Epidermal melanocyte (primary cell): ENCODE data around the gene APP.
"Not testable (repeated sequence)": the region's sequence is repeated elsewhere in the genome, so short reads cannot be mapped to it uniquely, and the experiment has no call there.

Source experiments
- DNase-seq: peaks from one replicate; pipeline ENCODE4 v3.0.0; 2011; ENCODE audit warnings: low spot score; ENCODE audit not compliant: insufficient read length

Gene APP

DNA sequence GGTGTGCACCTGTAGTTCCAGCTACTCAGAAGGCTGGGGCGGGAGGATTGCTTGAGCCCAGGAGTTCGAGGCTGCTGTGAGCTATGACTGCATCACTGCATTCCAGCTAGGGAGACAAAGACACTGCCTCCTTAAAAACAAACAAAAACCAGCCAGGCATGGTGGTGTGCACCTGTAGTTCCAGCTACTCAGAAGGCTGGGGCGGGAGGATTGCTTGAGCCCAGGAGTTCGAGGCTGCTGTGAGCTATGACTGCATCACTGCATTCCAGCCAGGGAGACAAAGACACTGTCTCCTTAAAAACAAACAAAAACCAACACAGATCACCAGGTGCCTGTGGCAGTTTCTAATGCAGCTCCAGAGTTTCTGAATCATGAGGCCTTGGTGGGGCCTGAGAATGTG lies 147.2 kb downstream of the APP start:
- not testable (repeated sequence) for DNase-seq

DNA sequence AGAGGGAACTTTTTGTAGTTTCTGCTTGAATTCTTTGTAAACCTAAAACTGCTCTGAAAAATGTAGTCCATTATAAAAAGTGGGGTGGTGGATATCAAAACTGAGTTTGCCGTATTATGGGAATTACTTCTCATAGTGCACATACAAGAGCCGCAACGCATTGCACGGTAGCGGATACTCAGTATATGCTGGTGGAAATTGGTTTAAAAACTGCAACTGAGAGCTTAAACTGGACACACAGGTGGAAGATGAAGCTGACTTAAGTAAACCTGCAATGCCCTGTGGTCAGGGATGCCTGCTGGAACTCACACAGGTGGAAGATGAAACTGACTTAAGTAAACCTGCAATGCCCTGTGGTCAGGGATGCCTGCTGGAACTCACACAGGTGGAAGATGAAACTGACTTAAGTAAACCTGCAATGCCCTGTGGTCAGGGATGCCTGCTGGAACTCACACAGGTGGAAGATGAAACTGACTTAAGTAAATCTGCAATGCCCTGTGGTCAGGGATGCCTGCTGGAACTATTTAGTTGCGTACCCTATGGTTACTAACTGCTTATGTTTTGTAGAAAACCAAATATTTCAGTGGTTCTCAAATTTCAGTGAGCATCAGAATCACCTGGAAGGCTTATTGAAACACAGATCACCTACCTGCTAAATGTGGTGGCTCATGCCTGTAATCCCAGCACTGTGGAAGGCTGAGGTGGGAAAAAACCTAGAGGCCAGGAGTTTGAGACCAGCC lies 147.8 kb downstream of the APP start:
- DNase-seq, result not testable (repeated sequence)

DNA sequence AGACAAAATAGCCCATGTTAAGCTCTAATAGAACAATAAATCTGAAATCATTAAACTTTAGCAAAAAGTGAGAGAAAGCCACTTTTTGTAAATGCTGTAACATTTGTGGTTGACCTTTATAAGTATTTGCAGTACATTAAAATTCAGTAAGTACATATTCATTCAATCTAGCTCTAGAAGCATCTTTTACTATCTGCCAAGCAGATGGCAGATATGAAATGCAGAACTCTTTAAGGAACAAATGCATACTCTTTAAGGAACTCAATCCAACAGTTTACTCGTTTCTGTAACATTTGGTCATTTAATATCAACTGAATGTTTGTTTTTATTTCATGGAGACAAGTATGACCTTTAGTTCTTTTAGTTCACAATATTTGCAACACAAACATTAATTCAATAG lies 150.1 kb downstream of the APP start:
- DNase-seq, result no peak

DNA sequence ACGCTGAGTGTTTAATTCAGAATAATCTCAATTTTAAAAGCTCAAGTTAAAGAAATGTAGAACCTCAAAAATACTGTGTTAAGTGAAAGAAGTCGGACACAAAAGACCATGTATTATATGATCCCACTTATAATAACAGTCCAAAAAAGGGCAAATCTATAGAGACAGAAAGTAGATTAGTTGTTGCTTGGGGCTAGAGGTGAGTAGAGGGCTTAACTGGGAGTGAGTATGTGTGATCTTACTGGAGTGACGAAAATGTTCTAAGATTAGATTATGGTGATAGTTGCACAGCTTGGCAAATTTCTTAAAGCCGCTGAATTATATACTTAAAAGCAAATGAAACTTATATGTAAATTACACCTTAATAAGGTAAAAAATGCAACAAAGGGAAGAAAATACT lies 150.5 kb downstream of the APP start:
- DNase-seq, result no peak

DNA sequence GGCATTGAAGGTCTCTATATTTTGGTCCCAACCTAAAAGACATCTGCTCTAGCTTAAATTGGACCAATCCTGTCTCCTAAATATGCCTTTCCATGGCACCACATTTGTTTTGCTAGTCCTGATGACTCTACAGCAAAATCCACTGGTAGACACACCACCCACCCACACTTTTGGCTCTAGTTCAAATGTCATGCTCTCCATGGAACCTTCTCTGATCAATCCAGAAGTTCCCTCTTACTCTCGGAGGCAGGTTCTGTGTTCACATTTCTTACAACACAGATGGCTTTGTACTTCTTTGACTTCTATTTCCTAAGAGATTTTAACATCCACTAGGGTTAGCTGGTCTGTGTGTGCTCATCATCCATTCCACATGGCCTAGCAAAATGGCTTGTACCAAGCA lies 151.3 kb downstream of the APP start:
- no peak for DNase-seq

DNA sequence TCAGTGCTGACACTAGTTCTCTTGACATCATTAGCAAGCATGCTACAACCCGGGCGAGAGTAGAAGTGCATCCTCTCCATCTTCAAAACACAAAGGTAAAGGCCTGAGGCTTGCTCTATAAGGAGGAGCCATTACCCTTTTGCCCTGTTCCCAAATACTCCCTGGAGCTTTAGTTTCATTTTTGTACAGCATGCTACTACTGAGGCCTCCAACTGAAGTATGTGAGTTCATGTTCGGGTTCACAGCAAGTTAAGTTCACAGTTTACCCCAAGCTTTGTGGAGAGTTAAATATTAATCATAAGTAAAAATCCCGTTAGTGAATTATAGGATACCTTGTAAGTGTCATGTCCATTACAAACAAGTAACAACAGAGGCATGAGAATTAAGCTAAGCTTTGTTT lies 156.6 kb downstream of the APP start:
- DNase-seq, result no peak

DNA sequence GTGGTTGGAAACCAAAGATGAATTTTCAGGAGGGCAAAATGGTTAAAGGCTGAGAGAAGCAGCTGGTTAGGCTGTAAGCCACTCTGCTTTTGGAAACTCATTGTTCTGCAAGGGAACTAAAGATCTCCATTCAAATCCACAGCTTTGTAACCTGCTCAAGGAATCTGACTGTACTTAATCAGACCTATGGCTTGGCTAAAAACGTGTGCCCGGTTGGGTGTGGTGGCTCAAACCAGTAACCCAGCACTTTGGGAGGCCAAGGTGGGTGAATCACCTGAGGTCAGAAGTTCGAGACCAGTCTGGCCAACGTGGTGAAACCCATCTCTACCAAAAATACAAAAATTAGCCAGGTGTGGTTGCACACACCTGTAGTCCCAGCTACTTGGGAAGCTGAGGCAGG lies 158.1 kb downstream of the APP start:
- DNase-seq, result not testable (repeated sequence)

DNA sequence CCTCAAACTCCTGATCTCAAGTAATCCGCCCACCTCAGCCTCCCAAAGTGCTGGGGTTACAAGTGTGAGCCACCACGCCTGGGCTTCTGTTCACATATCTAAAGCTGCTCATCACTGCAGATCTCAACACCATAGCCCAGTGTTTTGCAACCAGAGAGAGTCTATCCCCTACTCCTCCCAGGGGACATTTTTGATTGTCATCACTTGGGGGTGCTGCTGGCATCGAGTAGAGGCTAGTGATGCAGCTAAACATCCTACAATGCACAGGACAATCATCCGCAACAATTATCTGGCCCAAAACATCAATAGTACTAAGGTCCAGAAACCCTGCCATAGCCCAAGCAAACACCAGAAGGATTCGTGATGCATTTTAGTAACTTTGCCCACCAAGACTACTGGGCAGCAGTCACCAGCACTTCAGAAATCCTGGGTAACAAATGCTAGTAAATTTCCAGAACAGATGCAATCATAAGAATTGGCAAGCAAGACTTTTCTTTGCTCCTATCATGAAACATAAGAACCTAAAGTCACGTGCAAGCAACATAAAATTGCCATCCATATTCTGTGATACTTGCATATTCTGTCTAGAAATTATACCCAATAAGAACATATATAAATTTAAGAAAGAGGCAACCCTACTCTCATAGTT lies 159.2 kb downstream of the APP start:
- DNase-seq, result no peak

DNA sequence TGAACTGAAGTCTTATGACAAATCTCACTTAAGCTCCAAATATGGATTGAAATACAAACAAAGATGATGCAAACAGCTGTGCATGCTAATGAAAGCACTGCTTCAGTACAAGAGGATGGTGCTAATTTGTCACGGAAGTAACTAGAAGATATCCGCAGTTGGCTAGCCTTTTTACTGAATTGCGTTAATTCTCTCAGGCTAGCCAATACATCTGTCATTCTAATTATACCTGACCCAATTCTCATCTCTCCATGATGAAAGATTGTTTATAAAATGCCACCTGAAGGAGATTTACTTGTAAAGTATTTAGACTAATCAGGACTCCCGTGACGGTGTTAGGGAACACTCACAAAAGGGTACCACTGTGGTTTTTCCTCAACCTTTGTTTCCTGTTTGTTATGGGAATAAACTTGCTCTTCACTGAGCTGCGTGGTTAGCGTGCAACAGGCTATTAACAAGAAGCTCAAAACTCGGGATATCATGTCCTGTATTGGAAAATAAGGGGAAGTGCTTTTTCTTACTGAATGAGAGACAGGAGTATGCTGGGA lies 162.5 kb downstream of the APP start:
- DNase-seq, result no peak

DNA sequence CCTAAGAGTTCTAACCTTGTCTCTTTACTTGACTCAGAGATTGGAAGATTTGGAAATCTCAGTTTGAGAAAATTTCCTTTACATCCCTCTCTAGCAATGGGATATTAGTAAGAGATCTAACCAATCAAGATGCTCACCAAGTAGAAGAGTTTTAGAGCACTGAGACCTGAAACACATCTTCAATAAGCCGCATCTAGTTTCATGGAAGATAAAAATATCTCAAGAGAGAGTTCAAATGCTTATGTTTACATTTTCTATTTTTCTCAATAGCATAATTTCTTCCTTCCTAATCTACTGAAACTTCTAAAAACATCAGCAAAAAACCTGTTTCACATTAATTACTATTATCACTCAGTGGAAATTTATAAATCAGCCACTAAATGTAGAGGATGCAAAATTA lies 165.1 kb downstream of the APP start:
- DNase-seq, result no peak

DNA sequence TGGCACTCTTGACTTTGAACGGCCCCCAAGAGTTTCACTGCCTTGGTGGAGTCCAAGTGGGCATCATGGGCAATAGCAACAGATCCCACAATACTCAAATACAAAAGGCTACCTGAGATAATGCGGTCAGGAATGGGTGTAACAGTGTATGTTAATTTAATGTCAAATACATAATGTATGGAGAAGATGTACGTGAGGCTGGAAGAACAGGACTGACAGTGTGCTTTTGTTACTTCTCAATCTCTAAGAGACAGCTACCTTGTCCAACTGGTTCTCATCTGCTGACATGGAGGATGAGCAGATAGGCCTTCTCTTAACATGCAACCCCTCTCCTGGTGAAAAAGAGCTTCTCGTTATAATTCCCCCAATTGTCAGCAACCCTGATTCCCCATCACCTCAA lies 167.2 kb downstream of the APP start:
- no peak for DNase-seq

DNA sequence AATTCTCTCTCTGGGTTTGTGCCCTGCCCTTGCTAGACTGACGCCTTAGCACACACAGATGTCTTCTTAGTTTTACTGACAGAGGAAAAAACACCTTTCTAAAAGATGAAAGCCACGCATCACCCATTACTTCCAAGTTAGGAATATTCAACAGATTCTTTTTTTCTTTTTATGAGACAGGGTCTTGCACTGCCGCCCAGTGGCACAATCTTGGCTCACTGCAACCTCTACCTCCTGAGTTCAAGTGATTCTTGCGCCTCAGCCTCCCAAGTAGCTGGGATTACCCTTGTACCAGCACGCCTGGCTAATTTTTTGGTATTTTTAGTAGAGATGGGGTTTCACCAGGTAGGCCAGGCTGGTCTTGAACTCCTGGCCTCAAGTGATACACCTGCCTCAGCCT lies 169.2 kb downstream of the APP start:
- no peak for DNase-seq

DNA sequence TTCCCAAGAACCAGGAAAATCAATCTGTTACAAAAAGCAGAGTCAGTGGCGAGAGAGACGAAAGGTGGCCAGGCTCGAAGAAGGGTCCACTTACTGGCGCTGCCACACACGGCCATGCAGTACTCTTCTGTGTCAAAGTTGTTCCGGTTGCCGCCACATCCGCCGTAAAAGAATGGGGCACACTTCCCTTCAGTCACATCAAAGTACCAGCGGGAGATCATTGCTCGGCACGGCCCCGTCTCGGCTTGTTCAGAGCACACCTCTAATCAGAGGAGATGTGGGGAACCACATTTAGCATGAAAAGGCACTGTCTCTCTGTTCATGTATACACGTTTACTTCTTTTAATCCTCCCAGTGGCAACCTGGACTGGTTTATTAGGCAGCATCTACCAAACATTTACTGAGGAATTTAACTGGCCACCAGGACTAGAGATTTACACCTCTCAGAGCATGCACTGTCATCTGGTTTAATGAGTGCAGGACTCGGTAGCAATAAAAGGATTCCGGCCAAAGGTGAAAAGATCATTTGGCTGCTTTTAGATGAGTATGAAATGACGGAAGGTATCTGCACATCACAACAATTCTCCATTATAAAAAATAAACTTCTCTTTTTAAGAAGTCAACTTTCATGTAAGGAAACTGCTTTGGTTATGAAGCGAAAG lies 170.5 kb downstream of the APP start:
- no peak for DNase-seq

DNA sequence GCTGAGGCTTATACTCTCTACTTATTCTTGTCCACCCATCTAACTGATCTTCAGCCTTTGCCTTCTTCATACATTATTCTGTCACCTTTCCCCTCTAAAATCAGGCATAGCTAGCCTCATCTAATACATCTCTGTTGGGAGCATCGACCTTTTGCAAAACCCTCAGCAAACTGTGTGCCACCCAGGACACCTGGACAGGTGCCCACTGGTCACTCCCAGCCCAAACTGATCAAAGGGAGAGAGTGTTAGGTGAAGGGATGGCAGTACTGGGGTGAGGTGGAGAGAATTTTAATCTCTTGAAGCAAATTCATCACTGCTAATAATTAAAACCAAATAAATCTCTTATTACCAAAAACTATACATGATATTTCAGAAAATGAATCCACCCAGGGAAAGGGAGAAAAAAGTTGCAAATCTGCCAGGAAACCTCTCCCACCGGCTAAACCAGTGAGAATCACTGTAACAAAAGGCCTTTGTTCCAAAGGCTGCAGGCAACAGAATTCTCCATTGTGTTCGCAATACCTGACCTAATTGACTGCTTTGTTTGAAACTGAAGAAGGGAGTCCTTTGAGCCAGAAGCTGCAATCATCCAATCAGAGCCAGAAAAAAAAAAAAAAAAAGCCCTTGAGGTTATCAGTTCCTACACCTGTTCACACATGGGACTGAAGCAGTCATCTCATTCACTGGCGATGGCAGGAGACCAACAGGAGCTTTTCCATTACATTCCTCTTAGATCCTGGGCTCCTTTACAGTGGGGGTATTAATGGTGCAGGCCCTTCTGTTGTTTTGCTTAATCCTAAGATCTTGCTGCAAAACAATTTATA lies 172.6 kb downstream of the APP start:
- no peak for DNase-seq

DNA sequence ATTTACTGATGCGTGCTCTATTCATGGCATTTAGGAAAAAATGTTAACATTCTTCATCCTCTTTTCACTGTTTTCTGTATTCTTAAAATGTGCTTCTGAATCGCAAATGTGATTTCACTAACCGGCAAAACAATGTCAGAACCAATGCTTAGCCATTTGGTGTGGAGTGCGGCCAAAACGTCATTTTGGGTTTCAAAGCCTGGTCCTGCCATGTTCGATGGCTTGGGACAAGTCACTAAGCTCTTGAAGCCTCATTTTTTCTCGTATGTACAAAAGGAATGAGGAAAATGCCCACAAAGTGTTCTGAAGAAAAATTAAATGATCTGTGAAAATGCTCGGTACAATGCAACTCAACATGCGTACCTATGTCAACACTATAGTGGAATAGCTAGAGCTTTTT lies 175.3 kb downstream of the APP start:
- no peak for DNase-seq

DNA sequence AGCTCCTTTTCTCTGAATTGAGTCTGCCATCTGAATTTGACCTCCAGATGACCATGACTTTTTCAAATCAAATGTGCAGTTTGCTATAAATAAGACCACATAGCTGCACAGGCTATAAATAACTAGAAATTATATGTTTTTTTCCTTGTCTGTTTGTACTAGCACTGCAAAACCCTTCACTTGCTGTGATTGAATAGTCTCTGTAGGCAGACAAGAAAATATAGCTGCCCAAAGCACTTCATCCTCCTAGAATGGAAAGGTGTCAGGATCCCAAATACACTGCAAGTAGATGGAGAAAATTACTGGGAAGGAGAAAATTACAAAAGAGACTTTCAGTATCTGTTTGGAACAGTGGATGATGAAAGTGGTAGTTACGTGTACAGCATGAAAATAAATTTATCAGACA lies 175.8 kb downstream of the APP start:
- no peak for DNase-seq

DNA sequence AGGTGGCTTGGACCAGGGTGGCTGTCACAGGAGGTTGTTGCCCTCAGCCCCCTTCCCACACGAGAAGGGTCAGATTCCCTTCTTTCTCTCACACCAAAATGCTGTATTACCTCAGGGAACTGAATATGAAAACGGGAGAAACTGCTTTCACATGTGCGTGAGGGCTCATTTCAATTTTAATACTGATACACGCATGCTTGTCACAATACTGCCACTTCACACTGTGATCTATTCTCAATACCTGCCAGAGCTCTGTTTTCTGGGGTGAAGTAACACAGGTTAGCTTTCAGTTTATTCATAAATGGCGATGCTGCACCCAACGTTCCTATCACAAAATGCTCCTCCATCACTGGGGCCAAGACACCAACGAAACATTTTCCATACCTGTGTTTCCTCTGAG lies 181.8 kb downstream of the APP start:
- DNase-seq, result no peak

DNA sequence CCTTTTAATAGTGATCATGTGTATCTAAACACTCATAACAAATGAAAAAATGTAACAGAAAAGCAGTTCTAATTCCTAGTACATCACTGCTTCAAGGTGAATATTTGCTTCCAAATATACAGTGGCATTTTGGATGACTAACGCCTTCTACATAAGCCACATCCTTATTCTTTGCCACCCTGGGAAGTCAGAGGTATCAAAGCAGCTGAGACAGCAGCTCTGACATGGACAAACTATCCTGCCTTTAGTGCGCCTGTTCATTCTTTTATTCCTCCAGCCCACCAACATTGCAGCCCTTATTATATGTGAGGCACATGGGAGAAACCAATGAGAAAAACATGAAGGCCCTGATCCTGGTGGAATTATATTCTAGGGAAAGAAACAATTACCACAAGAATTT lies 183.0 kb downstream of the APP start:
- no peak for DNase-seq

DNA sequence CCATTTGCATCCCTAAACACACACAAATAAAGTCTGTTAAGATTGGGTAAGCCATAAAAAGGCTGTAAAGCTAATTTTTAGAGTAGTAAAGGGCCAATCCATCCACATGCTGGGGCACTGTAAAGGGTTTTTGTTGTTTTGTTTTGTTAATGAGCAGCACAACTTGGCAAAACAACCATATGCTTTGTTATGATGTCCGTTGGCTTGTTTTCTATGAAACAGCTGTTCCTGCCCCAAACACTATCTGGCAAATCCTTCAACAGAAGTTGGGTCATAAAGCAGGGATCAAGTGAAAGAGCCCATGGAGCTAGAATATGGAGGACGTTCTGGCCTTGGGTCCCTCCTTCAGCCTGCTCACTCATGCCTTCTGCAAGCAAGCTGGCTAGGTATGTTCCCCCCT lies 183.6 kb downstream of the APP start:
- no peak for DNase-seq

DNA sequence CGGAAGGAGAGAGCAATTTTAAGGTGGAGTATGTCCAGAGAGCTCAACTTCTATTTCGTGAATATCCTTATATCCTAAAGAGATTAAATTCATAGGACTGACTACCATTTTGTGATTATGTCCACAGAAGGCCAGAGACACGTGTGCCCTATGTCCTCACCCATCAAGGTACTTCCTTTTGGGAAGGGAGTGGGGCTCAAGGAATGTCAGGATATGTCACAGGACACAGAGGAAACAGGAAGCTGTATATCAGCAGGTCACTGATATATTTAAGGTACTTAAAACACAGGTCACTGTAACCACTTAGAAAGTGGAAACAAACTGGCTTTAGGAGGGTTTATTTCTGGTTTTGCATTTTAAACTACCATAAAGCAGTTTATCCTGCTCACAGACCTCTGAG lies 184.6 kb downstream of the APP start:
- DNase-seq, result no peak

DNA sequence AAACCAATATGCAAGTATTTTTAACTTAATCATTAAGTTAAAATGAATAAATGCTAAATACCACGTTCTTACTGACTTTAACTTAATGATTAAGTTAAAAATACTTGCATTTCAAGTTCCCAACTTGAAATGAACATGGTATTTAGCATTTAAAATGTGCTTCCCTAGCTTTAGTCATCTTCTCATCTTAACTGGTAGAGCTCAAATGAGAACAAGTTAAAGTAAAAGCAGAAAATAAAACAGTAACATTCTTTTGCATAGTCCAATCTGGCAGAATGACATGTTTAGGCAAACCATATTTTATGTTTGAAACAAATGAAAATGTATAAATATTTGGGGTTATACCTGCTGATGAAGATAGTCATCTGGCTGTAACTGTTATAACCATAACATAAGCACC lies 186.0 kb downstream of the APP start:
- no peak for DNase-seq

DNA sequence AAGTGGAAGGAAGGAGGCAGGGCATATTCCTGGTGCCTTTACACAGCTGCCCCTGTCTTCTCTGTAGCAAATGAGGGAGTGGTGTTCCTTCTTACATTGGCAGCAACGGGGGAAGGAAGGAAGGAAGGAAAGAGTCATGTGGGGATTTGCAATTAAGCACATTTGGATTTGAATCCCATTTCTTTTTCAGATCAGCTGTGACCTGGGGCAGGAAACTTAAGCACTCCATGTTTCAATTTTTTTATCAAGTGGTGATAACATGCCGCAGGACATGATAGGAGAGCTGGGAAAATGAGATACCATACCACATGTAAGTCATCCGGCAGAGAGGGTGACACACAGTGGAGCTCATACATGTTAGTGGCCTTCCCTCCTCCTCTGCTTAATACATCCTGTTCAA lies 186.8 kb downstream of the APP start:
- no peak for DNase-seq
